ENCODE data around the gene VIL1.

The VIL1 gene

DNA sequence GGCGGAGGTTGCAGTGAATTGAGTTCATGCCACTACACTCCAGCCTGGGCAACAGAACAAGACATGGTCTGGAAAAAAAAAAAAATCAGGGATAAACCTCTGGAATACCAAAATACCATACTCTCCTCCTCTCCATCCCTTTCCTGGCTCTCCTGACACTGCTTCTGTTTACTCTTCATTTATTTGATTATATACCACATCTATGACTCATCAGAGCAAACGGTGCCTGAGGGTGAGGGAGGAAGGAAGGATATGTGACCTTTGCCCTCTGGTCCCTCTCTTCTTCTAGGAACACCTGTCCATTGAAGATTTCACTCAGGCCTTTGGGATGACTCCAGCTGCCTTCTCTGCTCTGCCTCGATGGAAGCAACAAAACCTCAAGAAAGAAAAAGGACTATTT lies 30.0 kb downstream of the VIL1 start:
- no peak overlapping the region for H3K4me3 ChIP-seq (ENCODE audit: low read length)
- DNase-seq (ENCODE audit: low read depth), result peak; percentile 54
- no peak for TF ChIP-seq CTCF (IDR thresholded peaks at IDR 0.05; ENCODE audit: insufficient read depth, low read depth, low read length, missing control alignments)

DNA sequence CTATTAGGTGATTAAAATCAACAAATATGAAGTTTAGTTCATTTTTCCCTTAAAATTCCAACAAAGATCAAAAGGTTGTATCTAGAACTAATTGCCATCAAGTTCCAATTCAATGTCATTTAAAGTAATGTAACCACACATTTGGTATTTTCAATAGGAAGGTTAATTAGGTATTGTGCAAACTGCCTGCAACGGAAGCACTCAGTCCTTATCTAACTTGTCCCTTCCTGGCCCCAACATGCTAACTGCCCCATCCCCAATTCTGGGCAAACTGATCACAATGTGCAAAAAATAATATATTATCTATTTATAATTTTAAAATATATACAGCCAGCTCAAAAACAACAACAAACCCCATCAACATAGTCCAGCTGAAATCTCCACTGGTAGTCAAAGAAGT lies 33.2 kb downstream of the VIL1 start:
- no peak for DNase-seq (ENCODE audit: low read depth)
- no peak for TF ChIP-seq CTCF (IDR thresholded peaks at IDR 0.05; ENCODE audit: insufficient read depth, low read depth, low read length, missing control alignments)
- no peak overlapping the region for H3K4me3 ChIP-seq (ENCODE audit: low read length)

- TF ChIP-seq CTCF (IDR thresholded peaks at IDR 0.05; ENCODE audit: insufficient read depth, low read depth, low read length, missing control alignments), result no peak
- no peak overlapping the region for H3K4me3 ChIP-seq (ENCODE audit: low read length)
- no peak for DNase-seq (ENCODE audit: low read depth)
Measured at GRCh38 chr2:218456849-218457248, 37.9 kb downstream of the VIL1 start.

DNA sequence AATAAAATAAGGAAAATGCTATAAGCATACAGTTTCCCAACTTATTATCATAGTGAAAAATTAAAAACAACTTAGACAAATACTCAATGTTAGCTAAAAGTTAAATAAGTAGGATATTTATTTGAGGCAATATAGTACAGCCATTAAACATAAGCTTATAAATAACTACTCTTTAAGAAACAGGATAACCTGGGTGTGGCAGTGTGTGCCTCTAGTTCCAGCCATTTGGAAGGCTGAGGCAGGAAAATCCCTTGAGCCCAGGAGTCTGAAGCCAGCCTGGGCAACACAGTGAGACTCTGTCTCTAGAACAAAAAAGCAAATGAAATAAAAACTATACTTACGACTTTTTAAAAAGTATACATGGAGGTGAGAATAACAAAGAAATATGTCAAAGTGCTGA lies 39.7 kb downstream of the VIL1 start:
- DNase-seq (ENCODE audit: low read depth), result no peak
- TF ChIP-seq CTCF (IDR thresholded peaks at IDR 0.05; ENCODE audit: insufficient read depth, low read depth, low read length, missing control alignments), result no peak
- H3K4me3 ChIP-seq (ENCODE audit: low read length), result no peak overlapping the region

DNA sequence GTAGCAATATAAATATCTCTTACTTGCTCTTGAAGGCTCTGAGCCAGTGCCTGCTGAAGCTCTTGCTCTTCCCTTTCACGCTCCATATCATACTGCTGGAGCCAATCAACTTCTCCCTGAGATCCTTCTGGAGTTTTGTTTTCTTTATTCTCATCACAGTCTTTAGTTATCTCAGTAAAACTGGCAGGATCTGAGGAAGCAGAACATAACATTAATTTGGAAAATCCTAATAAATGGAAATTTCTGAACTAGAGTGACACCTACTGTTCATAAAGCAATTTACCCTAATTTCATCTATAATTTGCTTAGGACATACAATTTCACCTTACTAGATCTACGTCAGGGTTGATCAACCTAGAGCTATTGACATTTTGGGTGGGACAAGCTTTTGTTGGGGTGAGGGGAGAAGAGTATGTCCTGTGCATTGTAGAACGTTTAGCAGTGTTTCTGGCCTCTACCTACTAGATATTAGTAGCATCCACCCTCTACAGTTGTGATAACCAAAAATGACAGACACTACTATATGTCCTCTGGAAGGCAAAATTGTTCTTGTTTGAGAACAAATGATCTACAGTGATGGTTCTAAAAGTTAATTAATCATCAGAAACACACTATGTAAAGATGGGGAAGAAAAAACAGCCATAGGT lies 47.2 kb downstream of the VIL1 start:
- DNase-seq (ENCODE audit: low read depth), result peak; percentile 24
- TF ChIP-seq CTCF (IDR thresholded peaks at IDR 0.05; ENCODE audit: insufficient read depth, low read depth, low read length, missing control alignments), result peak; percentile 36

DNA sequence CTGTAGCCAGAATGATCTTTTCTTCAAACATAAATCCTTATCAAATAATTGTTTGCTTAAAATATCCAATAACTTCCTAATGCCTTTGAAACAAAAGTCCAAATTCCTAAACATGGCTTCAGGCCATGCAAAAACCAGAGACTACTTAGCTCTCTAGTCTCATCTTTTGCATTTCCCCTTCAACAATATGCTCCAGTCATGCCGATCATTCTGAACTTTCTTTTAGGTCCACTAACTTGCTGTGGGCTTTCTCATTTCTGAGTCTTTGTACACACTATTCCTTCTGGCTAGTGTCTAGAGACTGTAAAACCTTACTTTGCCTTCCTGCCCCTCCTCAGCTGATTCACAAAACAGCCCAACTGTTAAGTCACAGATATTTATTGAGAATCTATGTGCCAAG lies 51.5 kb downstream of the VIL1 start:
- TF ChIP-seq CTCF (IDR thresholded peaks at IDR 0.05; ENCODE audit: insufficient read depth, low read depth, low read length, missing control alignments), result no peak
- no peak for DNase-seq (ENCODE audit: low read depth)
- H3K4me3 ChIP-seq (ENCODE audit: low read length), result no peak overlapping the region

More for the DNA sequence above, 47.2 kb downstream of the VIL1 start:
- no peak overlapping the region for H3K4me3 ChIP-seq (ENCODE audit: low read length)

GRCh38 chr2:218471036-218471435 lies 52.1 kb downstream of the VIL1 start:
- no peak for TF ChIP-seq CTCF (IDR thresholded peaks at IDR 0.05; ENCODE audit: insufficient read depth, low read depth, low read length, missing control alignments)
- H3K4me3 ChIP-seq (ENCODE audit: low read length), result no peak overlapping the region
- no peak for DNase-seq (ENCODE audit: low read depth)
